BE2C (cell line): ENCODE results near the gene MBD5.

Experiments used
- DNase-seq: peaks from one replicate; pipeline ENCODE4 v3.0.0-alpha.2; 2020
- H3K27me3 ChIP-seq: fragments of 250-450 bp; sonication (Bioruptor Pico); 2 replicates; pipeline ENCODE4 v1.5.1; 2020; ENCODE audit warnings: mild to moderate bottlenecking
- H3K36me3 ChIP-seq: fragments of 250-450 bp; sonication (Bioruptor Pico); 2 replicates; pipeline ENCODE4 v1.5.1; 2020; ENCODE audit warnings: mild to moderate bottlenecking
- H3K4me1 ChIP-seq: fragments of 250-450 bp; sonication (Bioruptor Pico); 2 replicates; pipeline ENCODE4 v1.5.1; 2020
- H3K4me3 ChIP-seq: 2 replicates; pipeline ENCODE4 v1.5.1; 2011; ENCODE audit warnings: low read depth, low read length
- H3K9me3 ChIP-seq: fragments of 250-450 bp; sonication (Bioruptor Pico); 2 replicates; pipeline ENCODE4 v1.5.1; 2020
- CTCF ChIP-seq: IDR thresholded peaks from 2 replicates; pipeline ENCODE4 v1.5.1; 2012; ENCODE audit warnings: mild to moderate bottlenecking, low read depth, low read length

Gene MBD5

DNA sequence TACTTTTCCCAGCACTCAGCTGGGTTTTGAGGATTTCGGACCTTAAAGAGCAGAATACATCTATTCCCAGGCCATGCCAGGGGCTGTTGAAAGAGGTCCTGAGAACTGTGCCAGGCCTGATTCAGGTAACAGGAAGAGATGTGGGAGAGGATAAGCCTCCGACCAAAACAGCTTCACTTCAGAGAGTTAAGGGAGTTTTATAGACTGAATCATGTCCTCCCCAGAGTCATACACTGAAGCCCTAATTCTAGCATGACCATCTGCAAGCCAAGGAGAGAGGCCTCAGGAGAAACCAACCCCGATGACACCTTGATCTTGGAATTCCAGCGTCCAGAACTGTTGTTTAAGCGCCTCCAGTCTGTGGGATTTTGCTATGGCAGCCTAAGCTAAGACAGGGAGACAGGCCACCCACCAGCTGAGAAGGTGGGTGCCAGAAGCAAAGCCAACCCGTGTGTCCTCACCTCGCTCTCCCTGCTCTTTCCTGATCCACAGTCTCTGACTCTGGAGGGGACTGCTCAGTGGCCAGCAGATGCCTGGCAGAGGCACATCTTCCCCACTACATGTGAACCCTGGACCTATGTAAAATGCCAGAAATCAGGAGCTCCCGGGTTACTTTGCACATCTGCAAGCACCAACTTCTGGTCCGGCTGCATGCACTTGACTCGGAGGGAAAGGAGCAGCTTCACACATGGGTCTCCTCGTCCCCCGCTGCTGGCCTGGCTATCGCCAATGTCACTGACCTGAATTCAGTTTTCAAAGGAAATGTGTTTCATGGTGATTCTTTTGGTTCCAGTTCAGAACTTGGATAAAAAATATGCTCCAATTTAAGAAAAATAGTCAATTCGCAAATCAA, 506.8 kb downstream of the MBD5 start:
- Histone ChIP-seq H3K4me1 (no peaks in the 10 kb centered on the region), H3K9me3 (no peaks in the 10 kb centered on the region), H3K27me3 (no peaks in the 10 kb centered on the region), H3K4me3 (no peak overlapping the region), H3K36me3 (no peaks in the 10 kb centered on the region)
- DNase-seq, result no peak
- TF ChIP-seq CTCF, result no peak

DNA sequence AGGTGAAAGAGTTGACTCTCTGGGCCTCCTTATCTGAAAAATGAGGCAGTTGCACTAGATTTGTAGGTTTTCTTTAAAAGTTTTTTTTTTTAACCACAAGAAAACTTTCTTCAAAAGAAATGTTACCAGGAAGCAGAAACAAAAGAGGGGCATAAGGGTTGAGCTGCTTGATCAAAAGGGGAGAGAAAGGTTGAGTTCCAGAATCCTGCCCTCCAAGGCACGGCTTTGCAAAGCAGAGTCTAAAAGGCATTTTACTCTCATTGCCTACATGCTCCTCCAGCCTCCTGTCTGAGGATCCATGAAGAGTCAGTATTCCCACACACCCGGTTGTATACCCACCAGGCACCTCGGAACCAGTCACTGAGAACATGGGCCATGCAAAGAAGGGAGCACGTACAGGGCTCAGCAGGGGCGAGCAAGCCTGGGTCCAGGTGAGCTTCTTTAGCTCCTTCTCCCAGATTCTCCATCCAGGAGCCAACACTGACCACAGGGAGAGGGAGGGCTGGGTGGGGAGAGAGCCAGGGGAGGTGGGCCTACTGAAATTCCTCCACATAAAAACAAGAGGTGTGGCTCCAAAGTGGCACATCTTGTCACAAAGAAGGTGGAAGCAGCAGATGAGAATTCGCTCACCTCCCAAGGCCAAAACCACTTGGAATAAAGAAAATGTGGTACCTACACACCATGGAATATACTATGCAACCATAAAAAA, 507.6 kb downstream of the MBD5 start:
- no peak for TF ChIP-seq CTCF
- Histone ChIP-seq H3K36me3 (no peaks in the 10 kb centered on the region), H3K9me3 (no peaks in the 10 kb centered on the region), H3K4me3 (no peak overlapping the region), H3K4me1 (no peaks in the 10 kb centered on the region), H3K27me3 (no peaks in the 10 kb centered on the region)
- DNase-seq, result no peak

DNA sequence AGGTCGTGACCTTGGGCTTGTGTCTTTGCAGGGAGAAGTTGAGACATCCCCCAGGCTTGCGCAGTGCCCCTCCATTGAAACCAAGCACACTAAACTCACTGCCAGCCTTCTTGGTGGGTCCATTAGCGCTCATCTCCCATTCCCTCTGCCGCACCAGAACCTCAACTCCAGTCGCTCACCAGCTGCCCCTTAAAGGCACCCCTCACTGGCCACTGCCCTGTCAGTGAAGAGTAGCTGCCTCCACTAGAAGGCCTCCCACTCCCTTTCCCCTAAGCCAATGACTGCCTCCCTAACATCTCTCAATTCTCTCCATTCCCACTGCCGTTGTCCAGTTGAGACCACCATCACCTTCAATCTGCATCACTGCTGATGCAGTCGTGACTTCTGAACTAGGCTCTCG, 508.9 kb downstream of the MBD5 start:
- H3K9me3 ChIP-seq, result no peaks in the 10 kb centered on the region
- DNase-seq, result no peak

GRCh38 chr2:148530350-148530749, 509.5 kb downstream of the MBD5 start:
- H3K4me3 ChIP-seq, result no peak overlapping the region
- no peaks in the 10 kb centered on the region for H3K9me3 ChIP-seq
- DNase-seq, result no peak
- H3K36me3 ChIP-seq, result no peaks in the 10 kb centered on the region
- no peaks in the 10 kb centered on the region for H3K27me3 ChIP-seq
- H3K4me1 ChIP-seq, result no peaks in the 10 kb centered on the region
- no peak for TF ChIP-seq CTCF

More for the DNA sequence above, 508.9 kb downstream of the MBD5 start:
- Histone ChIP-seq H3K27me3 (no peaks in the 10 kb centered on the region), H3K36me3 (no peaks in the 10 kb centered on the region), H3K4me1 (no peaks in the 10 kb centered on the region), H3K4me3 (no peak overlapping the region)
- TF ChIP-seq CTCF, result no peak

DNA sequence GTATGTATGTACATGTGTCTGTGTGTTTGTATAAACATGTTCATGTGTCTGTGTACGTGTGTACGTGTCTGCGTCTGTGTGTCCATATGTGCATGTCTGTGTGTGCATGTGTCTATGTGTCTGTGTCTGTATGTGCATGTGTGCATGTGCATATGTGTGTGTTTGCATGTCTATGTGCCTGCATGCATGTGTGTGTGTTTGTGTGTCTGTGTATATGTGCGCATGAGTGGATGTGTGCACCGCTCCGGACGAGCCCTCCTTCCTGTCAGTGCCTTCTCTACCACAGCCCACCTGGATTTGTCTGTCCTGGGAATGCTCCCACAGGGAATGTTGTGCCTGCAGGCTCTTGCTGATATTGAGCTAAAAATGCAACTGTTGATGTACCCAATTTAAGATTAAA, 510.3 kb downstream of the MBD5 start:
- TF ChIP-seq CTCF, result no peak
- no peaks in the 10 kb centered on the region for H3K36me3 ChIP-seq
- no peaks in the 10 kb centered on the region for H3K4me1 ChIP-seq
- DNase-seq, result no peak
- H3K27me3 ChIP-seq, result no peaks in the 10 kb centered on the region
- H3K4me3 ChIP-seq, result no peak overlapping the region
- no peaks in the 10 kb centered on the region for H3K9me3 ChIP-seq
